Fibroblast of upper back skin (primary cell): Measurements from ENCODE around the gene TM9SF4.
"Not testable (repeated sequence)": the region's sequence is repeated elsewhere in the genome, so short reads cannot be mapped to it uniquely, and the experiment has no call there.

Source experiments
- DNase-seq: peaks from one replicate; pipeline ENCODE4 v3.0.0-alpha.2; 2013

TM9SF4 gene

GRCh38 chr20:32159766-32160221, 50.3 kb downstream of the TM9SF4 start:
- no peak for DNase-seq

- no peak for DNase-seq
Measured at GRCh38 chr20:32160341-32160740, 50.8 kb downstream of the TM9SF4 start.

GRCh38 chr20:32162351-32162750, 52.8 kb downstream of the TM9SF4 start:
- no peak for DNase-seq

- DNase-seq, result no peak
Measured at GRCh38 chr20:32163951-32164350, 54.4 kb downstream of the TM9SF4 start.

GRCh38 chr20:32164984-32165735, 55.6 kb downstream of the TM9SF4 start:
- no peak for DNase-seq

GRCh38 chr20:32165836-32166545, 56.5 kb downstream of the TM9SF4 start:
- DNase-seq, result no peak

GRCh38 chr20:32167552-32167951, 58.0 kb downstream of the TM9SF4 start:
- no peak for DNase-seq

GRCh38 chr20:32168184-32168910, 58.8 kb downstream of the TM9SF4 start:
- DNase-seq, result peak; percentile 50

GRCh38 chr20:32177696-32178095, 68.2 kb downstream of the TM9SF4 start:
- not testable (repeated sequence) for DNase-seq

GRCh38 chr20:32179515-32179914, 70.0 kb downstream of the TM9SF4 start:
- no peak for DNase-seq

- no peak for DNase-seq
Measured at GRCh38 chr20:32179934-32180333, 70.4 kb downstream of the TM9SF4 start.

- DNase-seq, result no peak
Measured at GRCh38 chr20:32181606-32182005, 72.1 kb downstream of the TM9SF4 start.

GRCh38 chr20:32183947-32184635, 74.6 kb downstream of the TM9SF4 start:
- DNase-seq, result no peak

GRCh38 chr20:32184961-32185603, 75.6 kb downstream of the TM9SF4 start:
- no peak for DNase-seq

GRCh38 chr20:32186506-32186905, 77.0 kb downstream of the TM9SF4 start:
- no peak for DNase-seq

- DNase-seq, result no peak
Measured at GRCh38 chr20:32188376-32189122, 79.0 kb downstream of the TM9SF4 start.

- DNase-seq, result no peak
Measured at GRCh38 chr20:32189123-32189410, 79.6 kb downstream of the TM9SF4 start.

- DNase-seq, result peak; percentile 33
Measured at GRCh38 chr20:32189691-32190615, 80.4 kb downstream of the TM9SF4 start.

- DNase-seq, result no peak
Measured at GRCh38 chr20:32190616-32191415, 81.3 kb downstream of the TM9SF4 start.

- no peak for DNase-seq
Measured at GRCh38 chr20:32191422-32191821, 81.9 kb downstream of the TM9SF4 start.
